Stimulated activated CD4-positive, alpha-beta T cell treated with anti-CD3 and anti-CD28 coated beads, Interleukin-12 subunit alpha, Interleukin-12 subunit beta, amount 100 ng/mL, for 48 hours (primary cell): Measurements from ENCODE around the gene ASB2.

Experiments
- DNase-seq, 3 donors: peaks; one replicate each; pipeline ENCODE4 v3.0.0-alpha.2; 2020; ENCODE audit warnings: low read depth in 2 of 3, low spot score in 1 of 3

Gene ASB2

GRCh38 chr14:93909429-93910128 lies 66.8 kb downstream of the ASB2 start:
- no peak for DNase-seq

GRCh38 chr14:93906341-93907329 lies 69.7 kb downstream of the ASB2 start:
- DNase-seq: peak; percentile 36 to 69 (median 50)

- DNase-seq: no peak
These were observed 70.7 kb downstream of the ASB2 start for GRCh38 chr14:93905623-93906022.

GRCh38 chr14:93903342-93904184 lies 72.8 kb downstream of the ASB2 start:
- no peak for DNase-seq

- no peak for DNase-seq
These were observed 73.6 kb downstream of the ASB2 start for GRCh38 chr14:93902619-93903307.

GRCh38 chr14:93901813-93902212 lies 74.6 kb downstream of the ASB2 start:
- DNase-seq: no peak

GRCh38 chr14:93898731-93899130 lies 77.6 kb downstream of the ASB2 start:
- no peak for DNase-seq

- no peak for DNase-seq
These were observed 78.2 kb downstream of the ASB2 start for GRCh38 chr14:93898081-93898611.

- DNase-seq: no peak
These were observed 78.9 kb downstream of the ASB2 start for GRCh38 chr14:93897476-93897845.

GRCh38 chr14:93895023-93895604 lies 81.3 kb downstream of the ASB2 start:
- no peak for DNase-seq

- no peak for DNase-seq
These were observed 82.6 kb downstream of the ASB2 start for GRCh38 chr14:93893661-93894261.

- DNase-seq: peak; percentile 49 to 76 (median 59)
These were observed 83.3 kb downstream of the ASB2 start for GRCh38 chr14:93892923-93893558.

- DNase-seq: no peak
These were observed 83.9 kb downstream of the ASB2 start for GRCh38 chr14:93892505-93892839.

GRCh38 chr14:93891756-93892504 lies 84.4 kb downstream of the ASB2 start:
- no peak for DNase-seq

- no peak for DNase-seq
These were observed 86.5 kb downstream of the ASB2 start for GRCh38 chr14:93889739-93890483.

GRCh38 chr14:93888995-93889394 lies 87.4 kb downstream of the ASB2 start:
- no peak for DNase-seq

- no peak for DNase-seq
These were observed 91.4 kb downstream of the ASB2 start for GRCh38 chr14:93884950-93885349.
